ENCODE results near the gene SLC25A39.

DNA sequence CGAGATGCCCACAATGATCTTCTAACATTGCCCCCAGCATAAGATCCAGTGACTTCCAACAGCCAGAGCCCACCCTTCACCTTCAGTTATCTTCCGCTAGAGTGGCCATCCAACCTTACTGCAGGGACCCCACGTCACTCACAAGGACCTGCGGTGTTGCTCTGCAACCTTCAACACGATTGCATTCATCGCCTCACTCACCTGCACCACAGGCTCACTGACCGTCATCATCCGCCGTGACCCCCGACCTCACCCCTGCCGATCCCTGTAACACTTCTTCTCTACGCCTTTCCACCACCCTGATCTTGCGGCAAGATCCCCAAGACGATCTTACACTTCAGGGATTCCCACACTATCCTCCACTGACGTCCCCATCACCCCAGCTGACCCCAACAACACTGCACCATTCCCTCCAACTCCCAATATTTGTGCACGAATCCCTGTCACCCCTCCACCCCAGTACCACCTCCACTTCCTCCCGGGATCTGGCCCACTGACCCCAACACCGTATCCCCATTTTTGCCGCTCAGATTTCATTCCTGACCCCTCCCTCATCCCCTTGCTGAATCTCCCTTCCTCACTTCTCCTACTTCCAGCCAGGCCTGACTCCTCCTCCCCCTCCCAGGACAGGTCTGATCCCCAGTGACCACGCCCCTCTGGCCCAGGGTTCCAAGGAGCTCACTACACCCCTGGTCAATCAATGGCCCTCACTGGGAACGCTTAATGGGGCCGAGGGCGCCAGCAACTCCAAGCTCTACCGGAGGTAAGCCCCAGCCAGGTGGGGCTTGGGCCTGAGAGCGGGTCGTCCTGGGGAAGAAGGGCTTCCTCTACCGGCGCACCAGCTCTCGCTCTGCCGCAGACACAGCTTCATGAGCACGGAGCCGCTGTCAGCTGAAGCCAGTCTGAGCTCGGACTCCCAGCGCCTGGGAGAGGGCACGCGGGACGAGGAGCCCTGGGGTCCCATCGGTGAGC, 8.6 kb downstream of the SLC25A39 start:
- TF ChIP-seq, protein P1, sequence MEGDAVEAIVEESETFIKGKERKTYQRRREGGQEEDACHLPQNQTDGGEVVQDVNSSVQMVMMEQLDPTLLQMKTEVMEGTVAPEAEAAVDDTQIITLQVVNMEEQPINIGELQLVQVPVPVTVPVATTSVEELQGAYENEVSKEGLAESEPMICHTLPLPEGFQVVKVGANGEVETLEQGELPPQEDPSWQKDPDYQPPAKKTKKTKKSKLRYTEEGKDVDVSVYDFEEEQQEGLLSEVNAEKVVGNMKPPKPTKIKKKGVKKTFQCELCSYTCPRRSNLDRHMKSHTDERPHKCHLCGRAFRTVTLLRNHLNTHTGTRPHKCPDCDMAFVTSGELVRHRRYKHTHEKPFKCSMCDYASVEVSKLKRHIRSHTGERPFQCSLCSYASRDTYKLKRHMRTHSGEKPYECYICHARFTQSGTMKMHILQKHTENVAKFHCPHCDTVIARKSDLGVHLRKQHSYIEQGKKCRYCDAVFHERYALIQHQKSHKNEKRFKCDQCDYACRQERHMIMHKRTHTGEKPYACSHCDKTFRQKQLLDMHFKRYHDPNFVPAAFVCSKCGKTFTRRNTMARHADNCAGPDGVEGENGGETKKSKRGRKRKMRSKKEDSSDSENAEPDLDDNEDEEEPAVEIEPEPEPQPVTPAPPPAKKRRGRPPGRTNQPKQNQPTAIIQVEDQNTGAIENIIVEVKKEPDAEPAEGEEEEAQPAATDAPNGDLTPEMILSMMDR (IDR thresholded peaks at IDR 0.05; ENCODE audit: insufficient read depth, low read depth, low read length): no peak
- peak; percentile 21 for TF ChIP-seq EZH2 (IDR thresholded peaks at IDR 0.05; ENCODE audit: insufficient read depth, low read length)
